Liver (tissue), 9 donors: ENCODE data around the gene MAF. TPM values are rescaled to one million over a fixed set of nuclear protein-coding genes. Genes with fewer than 3 reads are reported as not detected.

ENCODE experiments used
- DNase-seq: peaks from one replicate; pipeline ENCODE4 v3.0.0-alpha.2; 2017; ENCODE audit warnings: low spot score
- H3K27ac ChIP-seq, 2 donors: one replicate each; pipeline ENCODE4 v1.7.0; 2013; ENCODE audit warnings: inconsistent platforms in 2 of 2, low read length in 2 of 2, control low read depth in 1 of 2, low read depth in 1 of 2, mild to moderate bottlenecking in 1 of 2
- H3K27me3 ChIP-seq, 4 donors: one replicate each; pipeline versions ENCODE4 v1.6.1 to v1.7.0; 2013; ENCODE audit warnings: low read length in 3 of 4, inconsistent platforms in 1 of 4, mild to moderate bottlenecking in 1 of 4, moderate library complexity in 1 of 4; ENCODE audit not compliant: control insufficient read depth in 4 of 4, insufficient read depth in 4 of 4
- H3K36me3 ChIP-seq, 4 donors: one replicate each; pipeline versions ENCODE4 v1.6.1 to v1.7.0; 2013; ENCODE audit warnings: low read length in 3 of 4, mild to moderate bottlenecking in 3 of 4, low read depth in 1 of 4, moderate library complexity in 1 of 4; ENCODE audit not compliant: control insufficient read depth in 4 of 4, insufficient read depth in 3 of 4
- H3K4me1 ChIP-seq, 4 donors: one replicate each; pipeline versions ENCODE4 v1.6.1 to v1.7.0; 2013; ENCODE audit warnings: low read length in 3 of 4, mild to moderate bottlenecking in 3 of 4, moderate library complexity in 1 of 4; ENCODE audit not compliant: control insufficient read depth in 4 of 4, insufficient read depth in 4 of 4
- H3K4me3 ChIP-seq, 3 donors: one replicate each; pipeline versions ENCODE4 v1.6.1 to v1.7.0; 2013; ENCODE audit warnings: low read length in 3 of 3, control low read depth in 1 of 3, low read depth in 1 of 3, mild to moderate bottlenecking in 1 of 3
- H3K9ac ChIP-seq, 2 donors: one replicate each; pipeline ENCODE4 v1.7.0; 2013; ENCODE audit warnings: low read length in 2 of 2, mild to moderate bottlenecking in 2 of 2, moderate library complexity in 2 of 2, control low read depth in 1 of 2, low read depth in 1 of 2
- H3K9me3 ChIP-seq, 4 donors: one replicate each; pipeline versions ENCODE4 v1.6.1 to v1.7.0; 2013; ENCODE audit warnings: low read length in 3 of 4; ENCODE audit not compliant: control insufficient read depth in 4 of 4
- ATF3 ChIP-seq: IDR thresholded peaks from 2 replicates; pipeline ENCODE4 v1.6.1; 2016; ENCODE audit warnings: antibody characterized with exemption
- CTCF ChIP-seq: fragments of 150-350 bp; IDR thresholded peaks from 2 replicates; pipeline ENCODE4 v1.5.1; 2017; ENCODE audit warnings: improper control_type of control experiment, low read depth, low read length; ENCODE audit not compliant: missing input control
- EGR1 ChIP-seq, 2 donors: IDR thresholded peaks; 2 replicates each; pipeline ENCODE4 v1.6.1; 2016 to 2018; ENCODE audit warnings: antibody characterized with exemption in 2 of 2, low read depth in 2 of 2
- FOXA1 ChIP-seq: IDR thresholded peaks from 2 replicates; pipeline ENCODE4 v1.6.1; 2016; ENCODE audit warnings: antibody characterized with exemption
- FOXA2 ChIP-seq: IDR thresholded peaks from 2 replicates; pipeline ENCODE4 v1.6.1; 2016; ENCODE audit warnings: antibody characterized with exemption
- GABPA ChIP-seq, 2 donors: IDR thresholded peaks in 1 of 2; conservative IDR thresholded peaks in 1 of 2; 2 replicates each; pipeline ENCODE4 v1.6.1; 2016; ENCODE audit warnings: antibody characterized with exemption in 2 of 2, mild to moderate bottlenecking in 1 of 2, moderate library complexity in 1 of 2
- HNF4A ChIP-seq, 2 donors: conservative IDR thresholded peaks; 2 replicates each; pipeline ENCODE4 v1.6.1; 2016; ENCODE audit warnings: antibody characterized with exemption in 2 of 2, mild to moderate bottlenecking in 2 of 2
- JUND ChIP-seq, 2 donors: IDR thresholded peaks; 2 replicates each; pipeline ENCODE4 v1.6.1; 2016; ENCODE audit warnings: antibody characterized with exemption in 2 of 2
- MAX ChIP-seq: IDR thresholded peaks from 2 replicates; pipeline ENCODE4 v1.6.1; 2016; ENCODE audit warnings: antibody characterized with exemption
- RAD21 ChIP-seq, 2 donors: IDR thresholded peaks; 2 replicates each; pipeline ENCODE4 v1.6.1; 2016; ENCODE audit warnings: antibody characterized with exemption in 2 of 2, mild to moderate bottlenecking in 2 of 2
- REST ChIP-seq: IDR thresholded peaks from 2 replicates; pipeline ENCODE4 v1.6.1; 2016; ENCODE audit warnings: antibody characterized with exemption, mild to moderate bottlenecking
- RXRA ChIP-seq, 2 donors: IDR thresholded peaks; 2 replicates each; pipeline ENCODE4 v1.6.1; 2017 to 2018; ENCODE audit warnings: antibody characterized with exemption in 2 of 2, mild to moderate bottlenecking in 1 of 2
- SP1 ChIP-seq: IDR thresholded peaks from 2 replicates; pipeline ENCODE4 v1.6.1; 2018; ENCODE audit warnings: antibody characterized with exemption, mild to moderate bottlenecking
- TAF1 ChIP-seq: conservative IDR thresholded peaks from 2 replicates; pipeline ENCODE4 v1.6.1; 2016; ENCODE audit warnings: antibody characterized with exemption, mild to moderate bottlenecking
- WGBS: extraction: QIAGEN DNeasy Blood & Tissue Kit; methylation state at CpG from one replicate; pipeline ENCODE4 v1.1.7; 2013; 5-methylcytosine and 5-hydroxymethylcytosine counted together
- polyA plus RNA-seq, 2 donors: library from polyadenylated mRNA; stranded (reverse) in 1 of 2; unstranded in 1 of 2; fragments of 200-250 nt in 1 of 2; fragments of >200 nt in 1 of 2; fragmentation: Nextera tagmentation in 1 of 2; extraction: Ambion mirVana in 1 of 2; gene quantifications; one replicate each; pipeline versions ENCODE4 v1.2.1 to v1.2.3, GENCODE V29; 2013 to 2015
- total RNA-seq, 2 donors: library from RNA; depleted of rRNA; stranded (reverse); fragments of >200 nt; gene quantifications; one replicate each; pipeline ENCODE4 v1.2.3, GENCODE V29; 2014
- donor health status: healthy.
- donor health status: healthy.
- donor health status: healthy.
- donor health status: healthy.
- donor health status: healthy.

The MAF gene
- total and polyA plus RNA-seq, 4 donors: 9.7 to 20.9 (median 16.7) TPM

GRCh38 chr16:79609861-79610260 is 9.3 kb upstream of the MAF start:
- Histone ChIP-seq H3K4me3 (no peak overlapping the region), H3K27ac (no peak overlapping the region), H3K4me1 (no peaks in the 10 kb centered on the region), H3K27me3 (no peaks in the 10 kb centered on the region), H3K9me3 (no peaks in the 10 kb centered on the region), H3K9ac (no peak overlapping the region), H3K36me3 (no peaks in the 10 kb centered on the region)
- TF ChIP-seq TAF1 (no peak), EGR1 (IDR thresholded peaks at IDR 0.05; ENCODE audit: low read depth in 2 of 2) (no peak), ATF3 (no peak), HNF4A (conservative IDR thresholded peaks at IDR 0.05) (no peak), FOXA2 (no peak), FOXA1 (no peak), GABPA (IDR thresholded peaks at IDR 0.05 in 1 of 2, conservative IDR thresholded peaks at IDR 0.05 in 1 of 2) (no peak), REST (no peak), RXRA (IDR thresholded peaks at IDR 0.05) (no peak)
- DNase-seq: no peak
- 86% methylated on average over 7 of the region's 7 CpGs for WGBS

DNA sequence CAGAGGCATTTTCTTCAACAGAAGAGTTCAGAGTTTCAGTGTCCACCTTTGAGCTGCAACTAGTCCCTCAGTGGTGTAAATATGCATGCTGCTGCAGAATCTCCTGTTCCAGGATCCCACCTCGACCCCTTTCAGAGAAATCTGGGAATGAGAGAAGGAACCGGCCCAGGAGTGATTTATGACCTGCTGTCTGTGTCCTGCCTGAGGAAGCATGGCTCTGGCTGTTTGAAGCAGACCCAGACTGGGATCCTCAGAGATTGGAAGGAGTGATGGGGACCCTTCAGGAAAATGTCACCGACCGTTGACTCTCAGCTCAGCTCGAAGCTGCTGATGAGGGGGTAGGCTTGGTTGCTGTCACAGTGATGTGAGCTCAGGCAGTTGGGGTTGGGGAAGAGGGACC is 8.4 kb upstream of the MAF start:
- TF ChIP-seq HNF4A (conservative IDR thresholded peaks at IDR 0.05): no peak
- no peak for TF ChIP-seq SP1
- TF ChIP-seq MAX: no peak
- TF ChIP-seq TAF1: no peak
- Histone ChIP-seq H3K27ac (no peak overlapping the region), H3K9me3 (no peaks in the 10 kb centered on the region), H3K36me3 (no peaks in the 10 kb centered on the region), H3K4me1 (peaks cover 0 to 5% (median 0%) of the 10 kb centered on the region in 4 donors), H3K27me3 (no peaks in the 10 kb centered on the region), H3K9ac (no peak overlapping the region), H3K4me3 (no peak overlapping the region)
- WGBS: 81% methylated on average over 5 of the region's 5 CpGs
- DNase-seq: no peak

DNA sequence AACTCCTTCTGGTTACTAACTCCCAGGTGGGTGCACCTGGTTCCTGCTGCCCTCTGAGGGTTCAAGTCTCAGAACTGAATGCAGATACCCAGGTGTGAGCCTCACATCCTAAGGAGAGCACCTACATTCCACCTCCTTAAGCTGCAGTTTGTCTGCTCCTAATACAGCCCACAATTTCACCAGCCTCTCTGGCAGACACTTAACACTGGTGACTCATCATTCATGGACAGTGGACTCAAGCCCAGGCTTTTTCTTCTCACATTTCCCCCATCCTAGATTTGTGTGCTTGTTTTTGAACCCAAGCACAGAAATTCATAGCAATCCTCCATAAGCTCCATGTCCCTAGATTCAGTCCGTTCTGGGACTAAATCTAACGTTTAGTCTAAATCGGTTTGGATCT is 7.0 kb upstream of the MAF start:
- H3K9me3 ChIP-seq: no peaks in the 10 kb centered on the region
- H3K36me3 ChIP-seq: no peaks in the 10 kb centered on the region
- H3K9ac ChIP-seq: no peak overlapping the region
- no peaks in the 10 kb centered on the region for H3K27me3 ChIP-seq
- peaks cover 0 to 15% (median 4%) of the 10 kb centered on the region in 4 donors for H3K4me1 ChIP-seq
- WGBS: 88% methylated on average over 3 of the region's 3 CpGs
- H3K4me3 ChIP-seq: no peak overlapping the region
- TF ChIP-seq RAD21 (IDR thresholded peaks at IDR 0.05): peak in 1 of 2 donors; percentile 24
- no peak for TF ChIP-seq CTCF
- TF ChIP-seq HNF4A (conservative IDR thresholded peaks at IDR 0.05): no peak
- TF ChIP-seq JUND (IDR thresholded peaks at IDR 0.05): peak in 1 of 2 donors; percentile 88
- no peak overlapping the region for H3K27ac ChIP-seq
- no peak for DNase-seq
